Epithelial cell of esophagus (primary cell): Measurements from ENCODE around the gene GPR152.

Experiments used
- DNase-seq: peaks from one replicate; pipeline ENCODE4 v3.0.0; 2010; ENCODE audit warnings: low read depth
- H3K4me3 ChIP-seq: 2 replicates; pipeline ENCODE4 v1.5.1; 2011; ENCODE audit warnings: mild to moderate bottlenecking, low read length, control low read depth
- TF ChIP-seq, protein P1 (sequence below): IDR thresholded peaks from 2 replicates; pipeline ENCODE4 v1.5.1; 2011; ENCODE audit warnings: low read depth, mild to moderate bottlenecking, low read length, control low read depth, inconsistent platforms; ENCODE audit not compliant: insufficient read depth; ENCODE audit errors: missing control alignments

Gene GPR152

GRCh38 chr11:67457453-67457852, 4.9 kb upstream of the GPR152 start:
- no peak for DNase-seq
- no peak overlapping the region for H3K4me3 ChIP-seq
- TF ChIP-seq, protein P1, sequence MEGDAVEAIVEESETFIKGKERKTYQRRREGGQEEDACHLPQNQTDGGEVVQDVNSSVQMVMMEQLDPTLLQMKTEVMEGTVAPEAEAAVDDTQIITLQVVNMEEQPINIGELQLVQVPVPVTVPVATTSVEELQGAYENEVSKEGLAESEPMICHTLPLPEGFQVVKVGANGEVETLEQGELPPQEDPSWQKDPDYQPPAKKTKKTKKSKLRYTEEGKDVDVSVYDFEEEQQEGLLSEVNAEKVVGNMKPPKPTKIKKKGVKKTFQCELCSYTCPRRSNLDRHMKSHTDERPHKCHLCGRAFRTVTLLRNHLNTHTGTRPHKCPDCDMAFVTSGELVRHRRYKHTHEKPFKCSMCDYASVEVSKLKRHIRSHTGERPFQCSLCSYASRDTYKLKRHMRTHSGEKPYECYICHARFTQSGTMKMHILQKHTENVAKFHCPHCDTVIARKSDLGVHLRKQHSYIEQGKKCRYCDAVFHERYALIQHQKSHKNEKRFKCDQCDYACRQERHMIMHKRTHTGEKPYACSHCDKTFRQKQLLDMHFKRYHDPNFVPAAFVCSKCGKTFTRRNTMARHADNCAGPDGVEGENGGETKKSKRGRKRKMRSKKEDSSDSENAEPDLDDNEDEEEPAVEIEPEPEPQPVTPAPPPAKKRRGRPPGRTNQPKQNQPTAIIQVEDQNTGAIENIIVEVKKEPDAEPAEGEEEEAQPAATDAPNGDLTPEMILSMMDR, result no peak

GRCh38 chr11:67456068-67456705, 3.7 kb upstream of the GPR152 start:
- H3K4me3 ChIP-seq, result no peak overlapping the region
- DNase-seq, result no peak
- TF ChIP-seq, protein P1, result no peak

DNA sequence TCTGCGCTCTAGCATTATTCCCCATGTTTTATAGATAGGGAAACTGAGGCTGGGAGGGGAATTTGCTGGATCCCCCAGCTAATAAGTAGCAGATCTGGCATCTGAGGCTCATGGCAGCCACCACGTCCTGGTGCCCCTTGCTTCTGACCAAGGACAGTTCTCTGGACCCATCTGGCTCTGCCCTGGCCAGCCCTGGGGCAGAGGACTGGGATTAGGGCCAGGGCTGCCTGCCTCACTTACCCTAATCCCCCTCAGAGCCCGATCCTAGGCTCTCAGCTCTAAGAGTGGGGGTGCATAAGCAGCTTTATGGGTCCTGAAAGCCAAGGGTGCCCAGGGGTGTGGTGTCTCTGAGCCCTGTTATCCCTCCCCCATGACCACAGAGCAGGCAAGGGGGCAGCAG, 2.5 kb upstream of the GPR152 start, which contains the start of gene CABP4:
Gene CABP4 (plus strand): TSS at position 301 of the 400 bp plus-strand sequence. CDS start 70 bp downstream, at position 371.
- DNase-seq, result no peak
- no peak within 1 kb of the TSS for H3K4me3 ChIP-seq
- TF ChIP-seq, protein P1, result no peak

GRCh38 chr11:67453816-67454732, 1.5 kb upstream of the GPR152 start:
- TF ChIP-seq, protein P1, result no peak
- no peak overlapping the region for H3K4me3 ChIP-seq
- no peak for DNase-seq

GRCh38 chr11:67451658-67451976, 912 bp downstream of the GPR152 start:
- TF ChIP-seq, protein P1, result no peak
- DNase-seq, result no peak
- no peak overlapping the region for H3K4me3 ChIP-seq

- TF ChIP-seq, protein P1, result no peak
- no peak for DNase-seq
- H3K4me3 ChIP-seq, result no peak overlapping the region
Measured at GRCh38 chr11:67450796-67451657, 1.5 kb downstream of the GPR152 start.
